Measurements from ENCODE around the gene GPRIN3.

DNA sequence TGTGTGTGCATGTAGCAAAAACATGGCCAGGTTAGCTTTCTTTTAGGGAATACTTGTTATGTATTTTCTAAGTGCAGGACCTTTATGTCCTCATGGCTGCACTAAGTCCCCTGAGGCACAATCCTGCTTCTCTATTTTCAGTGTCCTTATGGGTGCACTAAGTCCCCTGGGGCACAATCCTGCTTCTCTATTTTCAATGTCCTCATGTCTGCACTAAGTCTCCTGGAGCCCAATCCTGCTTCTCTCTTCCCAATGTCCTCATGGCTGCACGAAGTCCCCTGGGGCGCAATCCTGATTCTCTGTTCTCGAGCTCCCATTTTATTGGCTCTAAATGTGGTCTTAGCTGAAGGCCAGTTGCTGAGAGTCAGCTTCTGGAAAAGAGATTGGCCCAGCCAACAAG is 49.7 kb upstream of the GPRIN3 start:
- no peak for TF ChIP-seq CTCF (IDR thresholded peaks at IDR 0.05)
- TF ChIP-seq EP300 (IDR thresholded peaks at IDR 0.05), result no peak
